Stomach (tissue), 9 donors: ENCODE data around the gene KCTD3. TPM values are rescaled to one million over a fixed set of nuclear protein-coding genes. Genes with fewer than 3 reads are reported as not detected.

Experiments
- DNase-seq, 2 donors: peaks; one replicate each; pipeline versions ENCODE4 v3.0.0 to v3.0.0-alpha.2; 2013 to 2019
- H3K27ac ChIP-seq, 5 donors: fragments of 200-600 bp in 4 of 5; sonication (generic) in 4 of 5; one replicate each; pipeline ENCODE4 v1.5.1; 2013 to 2019; ENCODE audit warnings: mild to moderate bottlenecking in 1 of 5, moderate library complexity in 1 of 5
- H3K27me3 ChIP-seq, 3 donors: fragments of 200-600 bp; sonication (generic); one replicate each; pipeline ENCODE4 v1.5.1; 2017 to 2019; ENCODE audit warnings: mixed run types in 1 of 3
- H3K36me3 ChIP-seq, 4 donors: fragments of 200-600 bp; sonication (generic); 1 replicate in 3 of 4; 2 replicates in 1 of 4; pipeline ENCODE4 v1.5.1; 2016 to 2019
- H3K4me1 ChIP-seq, 4 donors: fragments of 200-600 bp; sonication (generic); one replicate each; pipeline ENCODE4 v1.5.1; 2016 to 2019
- H3K4me3 ChIP-seq, 4 donors: fragments of 200-600 bp; sonication (generic) in 3 of 4; one replicate each; pipeline ENCODE4 v1.5.1; 2016 to 2019; ENCODE audit warnings: mild to moderate bottlenecking in 1 of 4
- H3K9me3 ChIP-seq, 4 donors: fragments of 200-600 bp; sonication (generic); one replicate each; pipeline ENCODE4 v1.5.1; 2016 to 2019
- CTCF ChIP-seq, 7 experiments: fragments of 450-650 bp in 4 of 7; fragments of 200-600 bp in 3 of 7; sonication (generic) in 3 of 7; IDR thresholded peaks; one replicate each; pipeline ENCODE4 v1.5.1; 2016 to 2019; ENCODE audit warnings: antibody characterized with exemption in 7 of 7, control low read depth in 2 of 7, mild to moderate bottlenecking in 1 of 7
- EP300 ChIP-seq: sonication (generic); formaldehyde crosslinking; IDR thresholded peaks from one replicate; pipeline ENCODE4 v1.6.1; 2017; ENCODE audit warnings: antibody characterized with exemption
- POLR2A ChIP-seq, 4 donors: fragments of 450-650 bp; IDR thresholded peaks; one replicate each; pipeline ENCODE4 v1.6.1; 2016; ENCODE audit warnings: antibody characterized with exemption in 4 of 4, control low read depth in 2 of 4, mild to moderate bottlenecking in 1 of 4, moderate library complexity in 1 of 4
- POLR2AphosphoS5 ChIP-seq, 3 donors: sonication (generic); formaldehyde crosslinking; IDR thresholded peaks; one replicate each; pipeline ENCODE4 v1.6.1; 2016; ENCODE audit warnings: antibody characterized with exemption in 3 of 3
- WGBS, 5 donors: extraction: QIAGEN DNeasy Blood & Tissue Kit in 3 of 5; methylation state at CpG; one replicate each; pipeline versions ENCODE4 v1.1.5 to v1.1.7; 2013 to 2018; 5-methylcytosine and 5-hydroxymethylcytosine counted together
- intact Hi-C: fragments of 100-400 bp; cut with DNase I; formaldehyde crosslinking; loops from one replicate; pipeline ENCODE4 v1.15.1; 2023; ENCODE audit warnings: low total_unique reads
- polyA plus RNA-seq, 3 donors: library from polyadenylated mRNA; stranded (reverse); fragments of 200-250 nt; gene quantifications; one replicate each; pipeline ENCODE4 v1.2.3, GENCODE V29; 2013
- total RNA-seq, 5 donors: library from RNA; depleted of rRNA; stranded (reverse); fragments of >200 nt; gene quantifications; one replicate each; pipeline versions ENCODE4 v1.1.0 to v1.2.3, GENCODE V29; 2014 to 2016
- donor health status: healthy with polysubstance abuse.
- donor health status: Bipolar disorder and iron deficiency.
- donor health status: healthy.

Gene KCTD3
- total and polyA plus RNA-seq, 8 donors, result 19.4 to 156 (median 33.4) TPM

- H3K27me3 ChIP-seq, result no peaks in the 10 kb centered on the region
- 16 to 31% (median 18%) methylated on average over 3 of the region's 3 CpGs for WGBS, 5 donors
- DNase-seq, result no peak
- H3K36me3 ChIP-seq, result peaks cover 10 to 74% (median 62%) of the 10 kb centered on the region in 4 donors
- H3K9me3 ChIP-seq, result no peaks in the 10 kb centered on the region
- intact Hi-C loops, result no loop called here
- peak overlapping the region in 1 of 5 donors; percentile 1 for H3K27ac ChIP-seq
- no peak overlapping the region for H3K4me3 ChIP-seq
- TF ChIP-seq POLR2AphosphoS5 (IDR thresholded peaks at IDR 0.05) (no peak), POLR2A (IDR thresholded peaks at IDR 0.05) (no peak), EP300 (no peak), CTCF (IDR thresholded peaks at IDR 0.05) (no peak)
- peaks cover 0 to 24% (median 4%) of the 10 kb centered on the region in 4 donors for H3K4me1 ChIP-seq
These were observed 45.3 kb downstream of the KCTD3 start for GRCh38 chr1:215612391-215612790.

GRCh38 chr1:215617979-215618378 lies 50.9 kb downstream of the KCTD3 start:
- intact Hi-C loops, result no loop called here
- H3K36me3 ChIP-seq, result peaks cover 12 to 71% (median 69%) of the 10 kb centered on the region in 4 donors
- no peak overlapping the region for H3K27ac ChIP-seq
- 78 to 90% (median 80%) methylated on average over 1 of the region's 1 CpG for WGBS, 5 donors
- H3K4me1 ChIP-seq, result no peaks in the 10 kb centered on the region
- no peak overlapping the region for H3K4me3 ChIP-seq
- TF ChIP-seq POLR2A (IDR thresholded peaks at IDR 0.05) (no peak), POLR2AphosphoS5 (IDR thresholded peaks at IDR 0.05) (no peak), EP300 (no peak), CTCF (IDR thresholded peaks at IDR 0.05) (no peak)
- no peak for DNase-seq
- no peaks in the 10 kb centered on the region for H3K27me3 ChIP-seq
- H3K9me3 ChIP-seq, result no peaks in the 10 kb centered on the region

- peaks cover 7 to 48% (median 42%) of the 10 kb centered on the region in 4 donors for H3K36me3 ChIP-seq
- no peaks in the 10 kb centered on the region for H3K9me3 ChIP-seq
- intact Hi-C loops, result no loop called here
- DNase-seq, result no peak
- no peak overlapping the region for H3K4me3 ChIP-seq
- no peak overlapping the region for H3K27ac ChIP-seq
- H3K4me1 ChIP-seq, result no peaks in the 10 kb centered on the region
- no peaks in the 10 kb centered on the region for H3K27me3 ChIP-seq
- TF ChIP-seq CTCF (IDR thresholded peaks at IDR 0.05) (no peak), POLR2A (IDR thresholded peaks at IDR 0.05) (no peak)
- WGBS, 5 donors, result 71 to 85% (median 79%) methylated on average over 4 of the region's 4 CpGs
These were observed 56.1 kb downstream of the KCTD3 start for GRCh38 chr1:215623162-215623561.

GRCh38 chr1:215625949-215626348 lies 58.8 kb downstream of the KCTD3 start:
- Histone ChIP-seq H3K36me3 (peaks cover 2 to 20% (median 15%) of the 10 kb centered on the region in 4 donors), H3K4me3 (no peak overlapping the region), H3K4me1 (no peaks in the 10 kb centered on the region), H3K9me3 (no peaks in the 10 kb centered on the region), H3K27me3 (no peaks in the 10 kb centered on the region), H3K27ac (no peak overlapping the region)
- no peak for DNase-seq
- intact Hi-C loops, result no loop called here
- TF ChIP-seq POLR2AphosphoS5 (IDR thresholded peaks at IDR 0.05) (no peak), POLR2A (IDR thresholded peaks at IDR 0.05) (no peak), CTCF (IDR thresholded peaks at IDR 0.05) (no peak), EP300 (no peak)
